NB4 (cell line): ENCODE measurements around the gene YLPM1.

Experiments used
- DNase-seq: peaks from one replicate; pipeline ENCODE4 v3.0.0; 2010; ENCODE audit warnings: low read depth
- H3K4me3 ChIP-seq: one replicate; pipeline ENCODE4 v1.5.1; 2011; ENCODE audit warnings: mild to moderate bottlenecking, low read depth, low read length, moderate library complexity
- MYC ChIP-seq: IDR thresholded peaks from 2 replicates; pipeline ENCODE4 v1.6.1; 2011; ENCODE audit warnings: low read depth, low read length
- POLR2A ChIP-seq: IDR thresholded peaks from 2 replicates; pipeline ENCODE4 v1.6.1; 2011; ENCODE audit warnings: mild to moderate bottlenecking; ENCODE audit not compliant: insufficient read length; ENCODE audit errors: extremely low read depth
- TF ChIP-seq, protein P1 (sequence below): IDR thresholded peaks from one replicate; pipeline ENCODE4 v1.5.1; 2012; ENCODE audit warnings: low read depth, low read length
- TF ChIP-seq, protein P2 (sequence below): IDR thresholded peaks from 2 replicates; pipeline ENCODE4 v1.6.1; 2011; ENCODE audit warnings: low read depth, low read length

The YLPM1 gene

DNA sequence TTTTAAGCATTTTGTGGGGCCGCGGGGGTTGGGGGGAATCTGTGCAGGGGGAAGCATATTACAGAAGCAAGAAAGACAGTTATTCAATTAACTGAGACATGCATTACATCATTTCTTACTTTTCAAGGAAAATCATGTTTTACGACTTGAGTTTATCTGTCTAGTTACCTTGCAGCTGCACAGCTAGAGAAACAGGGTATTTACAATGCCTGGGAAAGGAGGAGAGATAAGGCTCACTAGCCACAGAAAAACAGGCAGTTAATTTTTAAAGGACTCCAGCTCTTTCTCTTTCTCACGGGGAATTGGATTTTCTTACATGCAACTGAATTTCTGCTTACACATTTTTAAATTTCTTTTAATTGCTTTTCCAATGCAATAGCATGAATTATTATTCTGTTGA is 28.0 kb upstream of the YLPM1 start:
- no peak for DNase-seq
- TF ChIP-seq POLR2A (no peak), MYC (no peak)
- TF ChIP-seq, protein P1, sequence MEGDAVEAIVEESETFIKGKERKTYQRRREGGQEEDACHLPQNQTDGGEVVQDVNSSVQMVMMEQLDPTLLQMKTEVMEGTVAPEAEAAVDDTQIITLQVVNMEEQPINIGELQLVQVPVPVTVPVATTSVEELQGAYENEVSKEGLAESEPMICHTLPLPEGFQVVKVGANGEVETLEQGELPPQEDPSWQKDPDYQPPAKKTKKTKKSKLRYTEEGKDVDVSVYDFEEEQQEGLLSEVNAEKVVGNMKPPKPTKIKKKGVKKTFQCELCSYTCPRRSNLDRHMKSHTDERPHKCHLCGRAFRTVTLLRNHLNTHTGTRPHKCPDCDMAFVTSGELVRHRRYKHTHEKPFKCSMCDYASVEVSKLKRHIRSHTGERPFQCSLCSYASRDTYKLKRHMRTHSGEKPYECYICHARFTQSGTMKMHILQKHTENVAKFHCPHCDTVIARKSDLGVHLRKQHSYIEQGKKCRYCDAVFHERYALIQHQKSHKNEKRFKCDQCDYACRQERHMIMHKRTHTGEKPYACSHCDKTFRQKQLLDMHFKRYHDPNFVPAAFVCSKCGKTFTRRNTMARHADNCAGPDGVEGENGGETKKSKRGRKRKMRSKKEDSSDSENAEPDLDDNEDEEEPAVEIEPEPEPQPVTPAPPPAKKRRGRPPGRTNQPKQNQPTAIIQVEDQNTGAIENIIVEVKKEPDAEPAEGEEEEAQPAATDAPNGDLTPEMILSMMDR = no peak
- TF ChIP-seq, protein P2, sequence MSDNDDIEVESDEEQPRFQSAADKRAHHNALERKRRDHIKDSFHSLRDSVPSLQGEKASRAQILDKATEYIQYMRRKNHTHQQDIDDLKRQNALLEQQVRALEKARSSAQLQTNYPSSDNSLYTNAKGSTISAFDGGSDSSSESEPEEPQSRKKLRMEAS = no peak
- no peak overlapping the region for H3K4me3 ChIP-seq

DNA sequence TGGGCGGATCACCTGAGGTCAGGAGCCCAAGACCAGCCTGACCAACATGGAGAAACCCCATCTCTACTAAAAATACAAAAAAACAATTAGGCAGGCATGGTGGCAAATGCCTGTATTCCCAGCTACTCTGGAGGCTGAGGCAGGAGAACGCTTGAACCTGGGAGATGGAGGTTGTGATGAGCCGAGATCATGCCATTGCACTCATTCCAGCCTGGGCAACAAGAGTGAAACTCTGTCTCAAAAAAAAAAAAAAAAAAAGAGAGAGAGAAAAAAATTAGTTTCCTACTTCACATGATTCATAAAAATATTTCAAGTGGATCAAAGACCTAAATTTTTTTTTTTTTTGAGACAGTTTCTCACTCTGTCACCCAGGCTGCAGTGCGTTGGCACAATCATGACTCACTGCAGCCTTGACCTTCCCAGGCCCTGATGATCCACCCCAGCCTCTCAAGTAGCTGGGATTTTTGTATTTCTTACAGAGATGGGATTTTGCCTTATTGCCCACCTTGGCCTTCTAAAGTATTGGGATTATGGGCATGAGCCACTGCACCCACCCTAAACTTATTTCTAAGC is 25.3 kb upstream of the YLPM1 start:
- H3K4me3 ChIP-seq = no peak overlapping the region
- TF ChIP-seq, protein P1 = no peak
- no peak for TF ChIP-seq POLR2A
- TF ChIP-seq MYC = no peak
- TF ChIP-seq, protein P2 = no peak
- no peak for DNase-seq

DNA sequence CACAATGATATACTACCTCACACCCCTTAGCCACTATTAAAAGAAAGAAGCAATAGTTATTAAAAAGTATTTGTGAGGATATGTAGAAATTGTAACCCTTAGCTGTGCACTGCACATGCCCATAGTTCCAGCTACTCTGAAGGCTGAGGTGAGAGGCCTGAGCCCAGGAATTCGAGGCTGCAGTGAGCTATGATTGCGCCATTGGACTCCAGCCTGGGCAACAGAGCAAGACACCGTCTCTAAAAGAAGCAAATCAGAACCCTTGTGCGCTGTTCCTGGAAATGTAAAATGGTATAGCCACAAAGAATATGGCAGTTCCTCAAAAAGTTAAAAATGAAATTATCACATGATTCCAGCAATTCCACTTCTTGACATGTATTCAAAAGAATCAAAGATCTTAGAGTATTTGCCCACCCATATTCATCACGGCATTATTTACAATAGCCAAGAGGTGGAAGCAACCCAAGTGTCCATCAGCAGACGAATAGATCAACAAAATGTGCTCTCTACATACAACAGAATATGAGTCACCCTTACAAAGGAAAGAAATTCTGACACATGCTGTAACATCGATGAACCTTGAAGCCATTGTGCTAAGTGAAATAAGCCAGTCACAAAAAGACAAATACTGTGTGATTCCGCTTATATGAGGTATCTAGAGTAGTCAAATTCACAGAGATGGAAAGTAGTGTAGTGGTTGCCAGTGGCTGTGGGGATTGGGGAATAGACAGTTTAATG is 23.7 kb upstream of the YLPM1 start:
- no peak overlapping the region for H3K4me3 ChIP-seq
- no peak for TF ChIP-seq MYC
- TF ChIP-seq, protein P2 = no peak
- no peak for DNase-seq

- TF ChIP-seq POLR2A (no peak), MYC (no peak)
- TF ChIP-seq, protein P1 = no peak
- TF ChIP-seq, protein P2 = no peak
- no peak for DNase-seq
- H3K4me3 ChIP-seq = no peak overlapping the region
These were observed 15.9 kb upstream of the YLPM1 start for GRCh38 chr14:74747237-74747636.

DNA sequence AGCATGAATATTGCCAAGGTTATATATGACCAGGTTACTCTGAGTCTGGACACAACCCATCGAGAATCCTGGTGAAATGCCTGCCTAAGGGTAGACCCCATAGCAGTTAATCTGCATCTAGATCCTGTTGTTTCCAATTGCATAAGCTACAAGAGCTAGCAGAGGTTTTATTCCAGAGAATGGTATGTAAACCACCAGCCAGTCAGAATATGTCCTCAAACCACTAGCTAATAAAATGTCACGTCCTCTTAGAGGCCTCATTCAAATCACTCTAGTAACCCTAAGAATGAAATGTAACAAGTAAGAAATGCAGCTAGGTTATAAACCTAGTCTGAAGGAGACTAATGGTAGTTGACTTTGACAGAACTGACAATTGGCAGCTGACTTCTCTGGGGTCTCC is 9.0 kb upstream of the YLPM1 start:
- TF ChIP-seq, protein P2 = no peak
- TF ChIP-seq MYC (no peak), POLR2A (no peak)
- TF ChIP-seq, protein P1 = no peak
- no peak overlapping the region for H3K4me3 ChIP-seq
- DNase-seq = no peak

DNA sequence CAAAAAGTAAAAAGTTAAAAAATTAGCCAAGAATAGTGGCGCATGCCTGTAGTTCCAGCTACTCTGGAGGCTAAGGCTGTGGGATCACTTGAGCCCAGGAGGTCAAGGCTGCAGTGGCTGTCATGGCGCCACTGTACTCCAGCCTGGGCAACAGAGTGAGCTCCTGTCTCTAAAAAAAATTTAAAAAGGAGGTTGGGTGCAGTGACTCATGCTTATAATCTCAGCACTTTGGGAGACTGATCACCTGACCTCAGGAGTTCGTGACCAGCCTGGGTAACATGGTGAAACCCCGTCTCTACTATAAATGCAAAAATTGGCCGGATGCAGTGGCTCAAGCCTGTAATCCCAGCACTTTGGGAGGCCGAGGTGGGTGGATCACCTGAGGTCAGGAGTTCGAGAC is 8.2 kb upstream of the YLPM1 start:
- no peak overlapping the region for H3K4me3 ChIP-seq
- no peak for DNase-seq
- TF ChIP-seq POLR2A (no peak), MYC (no peak)
- TF ChIP-seq, protein P2 = no peak
- TF ChIP-seq, protein P1 = no peak
